Kidney glomerular epithelial cell (primary cell): Measurements from ENCODE around the gene PALD1.
"Not testable (repeated sequence)": the region's sequence is repeated elsewhere in the genome, so short reads cannot be mapped to it uniquely, and the experiment has no call there.

Source experiments
- DNase-seq: peaks from one replicate; lab custom pipeline; 2025; lab: John Stamatoyannopoulos, UW

The PALD1 gene

DNA sequence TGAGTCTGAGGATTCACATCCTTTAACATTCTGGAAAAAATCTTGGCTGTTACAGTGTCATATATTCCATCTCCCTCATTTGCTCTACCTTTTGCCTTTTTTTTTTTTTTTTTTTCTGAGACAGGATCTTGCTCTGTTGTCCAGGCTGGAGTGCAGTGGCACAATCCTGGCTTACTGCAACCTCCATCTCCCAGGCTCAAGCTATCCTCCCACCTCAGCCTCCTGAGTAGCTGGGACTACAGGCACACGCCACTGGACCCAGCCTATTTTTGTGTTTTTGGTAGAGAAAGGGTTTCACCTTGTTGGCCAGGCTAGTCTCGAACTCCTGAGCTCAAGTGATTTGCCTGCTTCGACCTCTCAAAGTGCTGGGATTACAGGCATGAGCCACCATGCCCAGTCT lies 135.8 kb downstream of the PALD1 start:
- not testable (repeated sequence) for DNase-seq

DNA sequence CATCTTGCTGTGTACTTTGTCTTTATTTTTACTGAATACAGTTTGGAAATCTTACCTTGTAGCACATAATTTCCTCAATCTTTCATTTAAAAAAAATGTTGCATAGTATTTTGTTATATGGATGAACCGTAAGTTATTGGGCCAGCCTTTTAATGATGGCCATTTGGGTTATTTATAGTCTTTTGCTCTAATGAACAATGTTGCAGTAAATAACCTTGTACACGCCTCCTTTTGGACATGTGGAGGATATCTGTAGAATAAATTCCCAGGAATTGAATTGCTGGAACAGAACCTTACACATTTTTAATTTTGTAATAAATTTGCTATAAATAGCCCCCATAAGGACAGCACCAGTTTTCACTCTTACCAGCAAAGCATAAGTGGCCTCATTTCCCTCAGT lies 136.6 kb downstream of the PALD1 start:
- no peak for DNase-seq

DNA sequence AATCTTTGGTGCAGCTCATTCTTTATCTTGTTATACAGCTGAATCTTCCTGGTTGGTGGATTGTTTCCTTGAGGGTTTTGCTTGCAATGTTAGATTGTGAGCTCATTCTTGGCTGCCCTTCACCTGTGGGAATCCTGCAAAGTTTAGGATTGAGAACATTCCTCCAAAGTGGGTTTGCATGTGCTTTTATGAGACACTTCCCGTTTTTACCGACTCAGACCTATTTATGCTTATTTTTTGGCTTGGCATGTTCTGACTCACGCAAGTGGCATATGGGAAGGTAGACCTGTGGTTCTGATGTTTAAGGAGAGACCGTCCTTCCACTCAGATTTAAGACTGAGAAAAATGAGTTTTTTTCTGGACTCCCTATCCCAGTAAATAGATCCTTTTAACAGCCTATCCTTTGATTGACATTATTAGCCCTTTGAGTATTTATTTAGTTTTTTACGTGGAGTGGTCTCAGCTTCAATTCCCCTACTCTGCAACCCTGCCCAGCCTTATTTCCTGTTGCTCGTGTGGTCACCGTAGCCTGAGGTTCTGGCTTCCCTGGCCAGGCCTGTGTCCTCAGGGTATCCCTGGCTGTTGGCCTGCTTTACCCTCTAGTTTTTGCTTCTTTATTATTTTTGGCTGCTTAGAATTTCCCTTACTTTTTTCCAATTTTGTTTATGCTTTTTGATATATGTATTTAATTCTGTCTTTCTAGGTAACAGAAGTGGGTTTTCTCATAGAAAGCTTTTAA lies 137.4 kb downstream of the PALD1 start:
- no peak for DNase-seq

DNA sequence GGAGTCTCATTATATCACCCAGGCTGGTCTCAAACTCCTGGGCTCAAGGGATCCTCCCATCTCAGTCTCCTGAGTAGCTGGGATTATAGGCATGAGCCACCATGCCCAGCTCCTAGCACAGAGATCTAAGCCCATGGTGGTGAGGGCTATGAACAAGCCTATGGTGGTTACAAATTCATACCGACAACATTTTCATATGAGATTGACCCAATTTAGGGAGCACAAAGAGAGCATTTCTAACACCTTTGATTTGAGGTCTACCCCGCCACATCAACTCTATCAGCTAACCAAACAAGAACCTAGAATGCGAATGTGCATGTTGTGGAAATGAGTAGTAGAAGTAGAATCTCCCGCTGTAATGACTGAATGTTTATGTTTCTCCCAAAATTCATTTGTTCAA lies 138.2 kb downstream of the PALD1 start:
- DNase-seq = no peak
